AG09309 (cell line): ENCODE results near the gene AQP7.
"Not testable (repeated sequence)": the region's sequence is repeated elsewhere in the genome, so short reads cannot be mapped to it uniquely, and the experiment has no call there.

ENCODE experiments used
- DNase-seq: peaks from one replicate; pipeline ENCODE4 v3.0.0-alpha.2; 2010; ENCODE audit warnings: low read depth
- H3K4me3 ChIP-seq: 2 replicates; pipeline ENCODE4 v1.5.1; 2011; ENCODE audit warnings: mild to moderate bottlenecking, low read depth, low read length, moderate library complexity; ENCODE audit not compliant: control insufficient read depth
- TF ChIP-seq, protein P1 (sequence below): IDR thresholded peaks from 2 replicates; pipeline ENCODE4 v1.5.1; 2011; ENCODE audit warnings: mild to moderate bottlenecking, low read depth, low read length, inconsistent platforms; ENCODE audit not compliant: insufficient read depth, control insufficient read depth; ENCODE audit errors: missing control alignments

The AQP7 gene

DNA sequence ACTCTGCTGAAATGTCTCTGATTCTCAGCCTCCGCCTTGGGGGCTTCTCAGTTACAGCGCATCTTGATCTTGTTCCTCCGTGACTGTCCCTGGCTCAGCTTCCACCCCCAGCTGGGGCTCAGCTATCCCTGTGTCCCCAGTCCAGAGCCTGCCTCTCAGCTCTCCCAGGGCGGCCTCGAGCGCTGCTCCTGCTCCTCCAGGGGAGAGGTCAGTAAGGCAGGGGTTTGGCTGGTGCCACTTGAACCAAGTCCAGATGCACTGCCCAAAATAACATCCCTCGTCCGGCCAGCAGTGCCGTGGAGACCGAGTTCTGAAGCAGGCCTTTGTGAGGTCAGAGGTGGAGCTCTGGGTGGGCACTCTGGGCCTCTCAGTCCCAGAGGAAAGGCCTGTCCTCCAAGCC, at the start of gene AQP7:
TSS of gene AQP7 (minus strand) at position 198 of the 400 bp plus-strand sequence. CDS start 1,306 bp downstream, outside the sequence.
- DNase-seq, H3K4me3 ChIP-seq: not testable (repeated sequence)

DNA sequence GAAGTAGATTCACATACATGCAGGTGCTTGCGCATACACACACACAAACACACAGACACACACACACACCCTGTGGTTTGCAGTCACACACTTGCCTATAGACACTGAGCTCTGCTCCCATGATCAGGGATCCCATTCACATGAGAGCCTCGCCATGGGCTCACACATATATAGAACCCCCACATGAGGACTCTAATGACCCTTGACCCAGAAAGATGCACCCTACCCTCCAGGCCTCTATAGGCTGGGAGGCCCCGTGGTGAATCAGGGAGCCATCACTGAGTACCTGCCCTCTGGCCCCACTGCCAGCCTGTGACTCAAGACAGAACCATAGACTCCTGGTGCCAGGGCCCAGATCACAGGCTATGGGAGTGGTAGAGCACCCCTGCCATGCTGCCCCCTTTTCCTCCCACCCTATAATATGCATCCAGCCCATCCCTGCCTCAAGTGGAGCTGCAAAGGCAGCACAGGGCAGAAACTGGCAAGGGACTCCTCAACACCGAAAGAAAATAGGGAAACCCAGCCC, 48.3 kb upstream of the AQP7 start:
- no peak for DNase-seq
- no peak overlapping the region for H3K4me3 ChIP-seq
- TF ChIP-seq, protein P1, sequence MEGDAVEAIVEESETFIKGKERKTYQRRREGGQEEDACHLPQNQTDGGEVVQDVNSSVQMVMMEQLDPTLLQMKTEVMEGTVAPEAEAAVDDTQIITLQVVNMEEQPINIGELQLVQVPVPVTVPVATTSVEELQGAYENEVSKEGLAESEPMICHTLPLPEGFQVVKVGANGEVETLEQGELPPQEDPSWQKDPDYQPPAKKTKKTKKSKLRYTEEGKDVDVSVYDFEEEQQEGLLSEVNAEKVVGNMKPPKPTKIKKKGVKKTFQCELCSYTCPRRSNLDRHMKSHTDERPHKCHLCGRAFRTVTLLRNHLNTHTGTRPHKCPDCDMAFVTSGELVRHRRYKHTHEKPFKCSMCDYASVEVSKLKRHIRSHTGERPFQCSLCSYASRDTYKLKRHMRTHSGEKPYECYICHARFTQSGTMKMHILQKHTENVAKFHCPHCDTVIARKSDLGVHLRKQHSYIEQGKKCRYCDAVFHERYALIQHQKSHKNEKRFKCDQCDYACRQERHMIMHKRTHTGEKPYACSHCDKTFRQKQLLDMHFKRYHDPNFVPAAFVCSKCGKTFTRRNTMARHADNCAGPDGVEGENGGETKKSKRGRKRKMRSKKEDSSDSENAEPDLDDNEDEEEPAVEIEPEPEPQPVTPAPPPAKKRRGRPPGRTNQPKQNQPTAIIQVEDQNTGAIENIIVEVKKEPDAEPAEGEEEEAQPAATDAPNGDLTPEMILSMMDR: no peak

DNA sequence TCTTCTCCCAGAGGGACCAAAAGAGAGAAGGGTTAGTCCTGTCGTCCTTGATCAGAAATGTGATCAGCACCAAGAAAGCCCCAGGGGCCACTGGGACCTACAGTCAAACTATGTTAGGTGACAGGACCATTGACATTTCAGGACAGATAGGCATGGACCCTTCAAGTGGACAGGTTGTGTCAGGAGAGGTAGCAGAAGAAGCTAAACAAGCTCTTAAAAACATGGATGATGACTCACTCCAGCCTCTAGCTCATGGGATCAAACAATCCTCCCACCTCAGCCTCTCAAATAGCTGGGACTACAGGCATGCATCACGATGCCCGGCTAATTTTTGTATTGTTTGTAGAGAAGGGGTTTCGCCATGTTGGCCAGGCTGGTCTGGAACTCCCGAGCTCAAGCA, 47.3 kb upstream of the AQP7 start:
- TF ChIP-seq, protein P1: no peak
- no peak overlapping the region for H3K4me3 ChIP-seq
- no peak for DNase-seq

DNA sequence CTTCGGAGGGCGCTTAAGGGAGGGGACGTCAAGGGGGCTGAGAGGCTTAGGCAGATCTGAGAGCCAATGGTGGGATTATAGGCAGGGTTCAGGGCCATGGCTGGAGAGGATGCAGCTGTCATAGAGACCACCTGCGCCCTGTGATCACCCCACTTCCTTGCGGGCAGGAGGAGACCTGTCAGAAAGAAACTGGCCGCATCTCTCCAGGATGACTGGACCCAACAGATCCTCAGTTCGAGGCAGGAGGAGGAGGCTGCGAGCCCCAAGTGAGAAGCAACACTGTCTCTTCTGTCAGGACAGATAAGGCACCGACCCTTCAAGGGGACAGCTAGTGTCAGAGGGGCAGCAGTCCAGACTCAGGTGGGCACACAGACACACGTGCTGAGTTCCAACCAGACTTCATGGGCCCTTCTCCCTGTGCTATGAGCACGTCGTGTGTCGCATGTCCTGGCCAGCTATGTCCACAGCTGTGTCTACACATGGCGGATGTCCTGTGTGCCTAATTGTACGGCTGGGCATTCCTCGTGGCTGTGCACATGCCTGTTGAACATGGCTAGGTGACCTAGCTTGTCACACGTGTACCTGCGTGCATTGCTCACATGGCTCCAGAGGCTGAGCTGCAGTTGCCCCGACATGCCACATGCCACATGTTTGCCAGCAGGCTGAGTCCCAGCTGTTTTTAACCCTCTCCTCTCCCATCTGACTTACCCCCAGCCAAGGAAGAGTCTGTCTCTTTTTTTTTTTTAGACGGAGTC, 45.6 kb upstream of the AQP7 start:
- no peak for DNase-seq
- TF ChIP-seq, protein P1: no peak
- peak overlapping the region; percentile 47 for H3K4me3 ChIP-seq

DNA sequence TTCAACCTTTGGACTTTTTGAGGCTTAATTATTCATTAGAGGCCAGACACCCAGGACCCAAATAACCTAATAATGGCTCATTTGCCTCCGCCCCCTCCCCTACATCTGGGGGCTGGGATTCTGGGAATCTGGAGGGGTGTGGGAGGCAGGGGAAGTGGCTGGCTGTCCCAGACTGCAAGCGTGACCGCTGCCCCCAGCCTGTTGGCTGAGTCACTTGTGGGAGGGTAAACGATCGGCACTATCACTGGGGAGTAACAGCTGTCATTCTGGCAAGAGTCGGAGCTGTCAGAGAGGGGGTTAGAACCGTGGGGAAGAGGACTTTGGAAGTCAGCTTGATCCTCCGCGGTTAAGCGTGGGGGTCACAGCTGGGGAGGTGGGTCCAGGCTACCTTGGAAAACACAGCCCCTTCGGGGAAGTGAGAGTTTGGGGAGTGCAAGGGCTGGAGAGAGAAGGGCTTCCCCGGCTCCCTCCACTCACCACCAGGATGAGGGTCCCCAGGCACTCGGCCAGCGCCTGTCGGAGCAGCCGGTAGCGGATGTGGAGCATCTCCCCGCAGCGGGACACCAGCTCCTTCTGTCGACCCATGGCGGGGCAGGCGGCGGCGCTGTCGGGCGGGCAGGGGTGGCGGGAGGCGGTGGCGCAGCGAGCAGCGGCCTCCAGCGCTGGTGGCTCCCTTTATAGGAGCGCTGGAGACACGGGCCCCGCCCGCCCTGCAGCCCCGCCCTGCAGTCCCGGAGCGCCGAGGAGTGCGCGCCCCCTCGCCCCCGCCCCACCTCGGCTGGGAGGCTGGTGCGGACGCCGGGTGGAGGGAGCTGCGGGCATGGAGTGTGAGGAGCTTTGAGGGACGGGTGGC, 44.8 kb upstream of the AQP7 start, which contains the start of gene AQP3:
TSS of gene AQP3 (minus strand) at position 648 of the 853 bp plus-strand sequence. CDS start at position 585, 63 bp downstream.
- TF ChIP-seq, protein P1: peak; percentile 11
- peak within 1 kb of the TSS; percentile 47 for H3K4me3 ChIP-seq
- no peak for DNase-seq

DNA sequence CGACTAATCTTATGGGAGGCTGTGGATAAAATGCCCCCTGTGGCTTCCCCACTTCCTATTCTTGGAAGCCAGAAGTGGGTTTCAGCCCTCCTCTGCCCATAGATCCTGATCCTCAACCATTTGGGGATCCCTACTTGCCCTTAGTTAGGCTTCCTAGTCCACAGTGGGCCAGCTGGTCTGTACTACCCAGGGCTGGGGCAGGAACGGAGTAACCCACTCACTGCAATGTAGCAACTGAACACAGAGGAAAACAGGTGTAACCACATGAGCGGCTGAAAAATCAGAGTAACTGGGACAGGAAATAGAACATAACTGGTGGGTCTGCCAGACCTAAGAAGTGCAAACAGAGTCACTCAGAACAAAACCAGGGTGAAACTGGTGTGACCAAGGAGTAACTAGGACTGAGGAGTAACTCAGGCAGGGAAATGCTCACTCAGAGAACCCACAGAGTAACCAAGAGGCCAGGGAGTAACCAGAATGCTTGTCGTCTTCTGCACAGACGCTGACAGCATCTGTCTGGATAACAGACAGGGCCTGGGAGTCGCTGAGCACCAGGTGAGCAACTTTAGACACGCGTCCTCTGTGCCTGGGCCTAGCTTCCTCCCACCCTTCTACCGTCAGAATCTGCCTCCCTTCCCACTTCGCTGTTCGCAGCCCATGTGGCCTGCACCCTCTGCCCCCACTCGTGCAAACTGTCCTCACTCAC, 44.0 kb upstream of the AQP7 start:
- no peak for DNase-seq
- TF ChIP-seq, protein P1: no peak
- H3K4me3 ChIP-seq: no peak overlapping the region
